Measurements from ENCODE around the gene CLIP2. TPM values are rescaled to one million over a fixed set of nuclear protein-coding genes. Genes with fewer than 3 reads are reported as not detected.

CLIP2 gene
- total RNA-seq, 2 experiments from 2014 or later: 2.4 to 2.7 TPM

Other genes starting within 250 kb of the CLIP2 start
- 10 to 100 TPM; 16.4 to 16.9 TPM for gene LIMK1, start 205.6 kb upstream of the CLIP2 start, total RNA-seq
- 100 to 1,000 TPM; 400 to 410 TPM for gene EIF4H, start 115.1 kb upstream of the CLIP2 start, total RNA-seq
- 1 to 10 TPM; 6.6 to 6.7 TPM for gene LAT2, start 79.4 kb upstream of the CLIP2 start, total RNA-seq
- 10 to 100 TPM; 80.8 to 81.1 TPM for gene RFC2, start 35.0 kb upstream of the CLIP2 start, total RNA-seq
- gene GTF2IRD1, start 164.5 kb downstream of the CLIP2 start, total RNA-seq: 1 to 10 TPM; 4.9 to 6.6 TPM

All from activated CD4-positive, alpha-beta memory T cell treated with anti-CD3 and anti-CD28 coated beads for 36 hours (primary cell).